ENCODE measurements around the gene ID1.

ID1 gene

GRCh38 chr20:31576751-31577150 is 28.3 kb upstream of the ID1 start:
- no peak for TF ChIP-seq ZFX (IDR thresholded peaks at IDR 0.05; ENCODE audit: borderline replicate concordance)
- TF ChIP-seq CTCF (IDR thresholded peaks at IDR 0.05), result no peak
- H3K27ac ChIP-seq, result peak overlapping the region; percentile 100

GRCh38 chr20:31577194-31577593 is 27.9 kb upstream of the ID1 start:
- H3K27ac ChIP-seq, result peak overlapping the region; percentile 100
- no peak for TF ChIP-seq ZFX (IDR thresholded peaks at IDR 0.05; ENCODE audit: borderline replicate concordance)
- no peak for TF ChIP-seq CTCF (IDR thresholded peaks at IDR 0.05)

- TF ChIP-seq ZFX (IDR thresholded peaks at IDR 0.05; ENCODE audit: borderline replicate concordance) (no peak), CTCF (IDR thresholded peaks at IDR 0.05) (no peak)
- peak overlapping the region; percentile 29; the same call in 1 of the 2 replicates for H3K27ac ChIP-seq
Observed at GRCh38 chr20:31578448-31579138, 26.5 kb upstream of the ID1 start.

GRCh38 chr20:31579245-31579644 is 25.8 kb upstream of the ID1 start:
- peak overlapping the region; percentile 29 for H3K27ac ChIP-seq
- TF ChIP-seq CTCF (IDR thresholded peaks at IDR 0.05), result no peak
- no peak for TF ChIP-seq ZFX (IDR thresholded peaks at IDR 0.05; ENCODE audit: borderline replicate concordance)

GRCh38 chr20:31579941-31580651 is 25.0 kb upstream of the ID1 start:
- 0 out of 2 replicates have a peak overlapping the region, but pooled peaks have one; percentile 4 for H3K27ac ChIP-seq

- 0 out of 2 replicates have a peak overlapping the region, but pooled peaks have one; percentile 4 for H3K27ac ChIP-seq
- no peak for TF ChIP-seq CTCF (IDR thresholded peaks at IDR 0.05)
- no peak for TF ChIP-seq ZFX (IDR thresholded peaks at IDR 0.05; ENCODE audit: borderline replicate concordance)
Observed at GRCh38 chr20:31580706-31581105, 24.4 kb upstream of the ID1 start.

GRCh38 chr20:31581391-31581790 is 23.7 kb upstream of the ID1 start:
- 0 out of 2 replicates have a peak overlapping the region, but pooled peaks have one; percentile 4 for H3K27ac ChIP-seq
- TF ChIP-seq CTCF (IDR thresholded peaks at IDR 0.05) (no peak), ZFX (IDR thresholded peaks at IDR 0.05; ENCODE audit: borderline replicate concordance) (no peak)
